HepG2 (cell line): Measurements from ENCODE around the gene TGM1. TPM values are rescaled to one million over a fixed set of nuclear protein-coding genes. Genes with fewer than 3 reads are reported as not detected.

Experiments
- ATF7 ChIP-seq, 2 experiments: fragments of 450-650 bp in 1 of 2; sonication (generic) in 1 of 2; formaldehyde crosslinking in 1 of 2; IDR thresholded peaks; 2 replicates each; pipeline versions ENCODE4 v1.4.0 to v1.6.1; 2016 to 2020; ENCODE audit warnings: antibody characterized with exemption in 1 of 2, mild to moderate bottlenecking in 1 of 2, missing genetic modification reagents in 1 of 2
- FOXC1 ChIP-seq: sonication (generic); formaldehyde crosslinking; IDR thresholded peaks from 2 replicates; pipeline ENCODE4 v1.8.0; 2022; ENCODE audit warnings: mild to moderate bottlenecking, missing genetic modification reagents, borderline replicate concordance
- GABPA ChIP-seq, 2 experiments: IDR thresholded peaks; 2 replicates each; pipeline ENCODE4 v1.6.1; 2011 to 2016; ENCODE audit warnings: low read depth in 2 of 2, low read length in 1 of 2, missing biosample characterization in 1 of 2, missing genetic modification characterization in 1 of 2
- IKZF4 ChIP-seq: sonication (generic); formaldehyde crosslinking; IDR thresholded peaks from 2 replicates; pipeline ENCODE4 v1.5.1; 2020; ENCODE audit warnings: borderline replicate concordance, mild to moderate bottlenecking, low read depth, missing genetic modification reagents; ENCODE audit errors: not compliant biosample characterization
- KLF11 ChIP-seq: IDR thresholded peaks from 2 replicates; pipeline ENCODE4 v1.6.1; 2016; ENCODE audit warnings: missing compliant biosample characterization
- MIXL1 ChIP-seq: IDR thresholded peaks from 2 replicates; pipeline ENCODE4 v1.6.1; 2016
- NFKBIZ ChIP-seq: IDR thresholded peaks from 2 replicates; pipeline ENCODE4 v1.6.1; 2018; ENCODE audit warnings: missing genetic modification reagents, missing compliant biosample characterization
- NFYB ChIP-seq: sonication (generic); formaldehyde crosslinking; IDR thresholded peaks from 2 replicates; pipeline ENCODE4 v1.4.0; 2020; ENCODE audit warnings: missing genetic modification reagents
- SAFB2 ChIP-seq: sonication (generic); formaldehyde crosslinking; IDR thresholded peaks from 2 replicates; pipeline ENCODE4 v1.5.1; 2020; ENCODE audit warnings: missing genetic modification reagents, low read depth, mild to moderate bottlenecking, borderline replicate concordance
- ZFP36L1 ChIP-seq: sonication (generic); formaldehyde crosslinking; IDR thresholded peaks from 2 replicates; pipeline ENCODE4 v1.8.0; 2022; ENCODE audit warnings: mild to moderate bottlenecking, missing genetic modification reagents, moderate library complexity
- ZNF639 ChIP-seq: conservative IDR thresholded peaks from 2 replicates; pipeline ENCODE4 v1.6.1; 2018; ENCODE audit warnings: missing genetic modification reagents
- ZNF644 ChIP-seq: IDR thresholded peaks from 2 replicates; pipeline ENCODE4 v1.6.1; 2016; ENCODE audit warnings: low read depth
- ZNF747 ChIP-seq: sonication (generic); formaldehyde crosslinking; IDR thresholded peaks from 2 replicates; pipeline ENCODE4 v1.8.1; 2023; ENCODE audit warnings: missing genetic modification reagents, mild to moderate bottlenecking, borderline replicate concordance
- ZNF883 ChIP-seq: sonication (generic); formaldehyde crosslinking; IDR thresholded peaks from 2 replicates; pipeline ENCODE4 v1.5.1; 2020; ENCODE audit warnings: mild to moderate bottlenecking, missing genetic modification reagents; ENCODE audit errors: not compliant biosample characterization
- polyA plus RNA-seq, 8 experiments: library from polyadenylated mRNA; depleted of rRNA in 3 of 8; stranded (reverse) in 7 of 8; unstranded in 1 of 8; fragments of >200 nt; fragmentation: Illumina TruSeq in 4 of 8; extraction: Trizol in 4 of 8; gene quantifications; 2 replicates each; pipeline versions ENCODE4 v1.2.1 to v1.2.3, GENCODE V29; 2011 to 2016; ENCODE audit warnings: low read depth in 4 of 8, missing spikeins in 1 of 8, mixed read lengths in 1 of 8; ENCODE audit not compliant: insufficient read depth in 1 of 8
- total RNA-seq, 5 experiments: library from RNA; depleted of rRNA; stranded (reverse); fragments of >200 nt; fragmentation: Illumina TruSeq; extraction: Trizol; gene quantifications; 2 replicates each; pipeline ENCODE4 v1.2.3, GENCODE V29; 2016; ENCODE audit warnings: low read depth in 1 of 5
- TF ChIP-seq, protein P1 (sequence below): sonication (generic); formaldehyde crosslinking; IDR thresholded peaks from 2 replicates; pipeline ENCODE4 v1.5.0; 2020; ENCODE audit warnings: missing genetic modification reagents, mild to moderate bottlenecking, borderline replicate concordance
- TF ChIP-seq, protein P2 (sequence below): sonication (generic); formaldehyde crosslinking; IDR thresholded peaks from 2 replicates; pipeline ENCODE4 v1.4.0; 2020; ENCODE audit warnings: missing genetic modification reagents, mild to moderate bottlenecking, borderline replicate concordance
- TF ChIP-seq, protein P3 (sequence below): IDR thresholded peaks from 2 replicates; pipeline ENCODE4 v1.6.1; 2012; ENCODE audit warnings: inconsistent platforms
- TF ChIP-seq, protein P4 (sequence below): sonication (generic); formaldehyde crosslinking; IDR thresholded peaks from 2 replicates; pipeline ENCODE4 v1.4.0; 2020; ENCODE audit warnings: missing genetic modification reagents, borderline replicate concordance
- TF ChIP-seq, protein P5 (sequence below): sonication (generic); formaldehyde crosslinking; IDR thresholded peaks from 2 replicates; pipeline ENCODE4 v1.4.0; 2020; ENCODE audit warnings: missing genetic modification reagents, borderline replicate concordance

Gene TGM1
- total and polyA plus RNA-seq, 2 of the 13 experiments (the other 11 are each of a cell fraction or from before 2014, with no cell fraction given) = 3.2 to 10.6 TPM

DNA sequence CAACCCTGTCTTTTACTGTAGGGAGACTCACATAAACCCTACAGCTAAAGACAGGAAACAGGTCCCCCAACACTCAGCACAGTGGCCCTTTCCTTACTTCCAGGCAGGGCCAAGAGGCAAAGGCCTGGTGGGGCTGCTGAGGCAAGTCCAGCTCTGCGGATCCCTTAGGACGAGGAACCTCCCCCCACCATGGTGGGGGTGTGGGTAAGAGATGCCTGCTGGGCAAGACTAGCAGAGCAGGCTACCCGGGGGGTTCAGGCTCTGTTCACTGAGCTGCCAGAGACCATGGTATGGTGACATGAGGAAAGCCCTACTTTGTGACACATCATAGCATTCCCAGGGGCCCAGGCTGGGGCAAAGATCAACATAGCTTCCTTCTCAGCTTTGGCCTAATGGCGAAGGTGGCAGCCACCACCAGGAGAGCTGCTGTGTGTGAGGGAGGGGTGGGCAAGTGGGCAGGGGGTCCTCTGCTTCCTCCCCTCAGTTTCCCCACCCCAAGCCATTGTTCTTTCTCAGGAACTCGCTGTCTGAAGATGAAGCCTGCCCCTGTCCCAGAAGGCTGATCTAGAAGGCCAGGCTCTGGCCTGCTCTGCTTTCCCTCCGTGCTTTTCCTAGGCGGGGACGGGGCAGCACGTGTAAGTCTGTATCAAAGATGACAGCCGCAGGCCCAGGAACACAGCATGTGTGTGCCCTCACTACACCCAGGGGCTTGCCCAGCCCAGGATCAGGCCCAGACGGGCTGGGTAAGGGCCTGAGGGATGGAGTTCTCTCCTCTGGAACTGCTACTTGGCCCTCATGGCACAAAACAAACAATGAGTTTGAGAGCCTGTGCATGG, 10.5 kb downstream of the TGM1 start (continued):
- TF ChIP-seq SAFB2 (CRISPR knock-in tag) (peak; percentile 92), ZNF883 (peak; percentile 17), ZNF747 (no peak), ZNF639 (CRISPR knock-in tag) (no peak), MIXL1 (no peak), ZNF644 (CRISPR knock-in tag) (peak; percentile 81), FOXC1 (CRISPR knock-in tag) (no peak), KLF11 (CRISPR knock-in tag) (no peak), NFYB (CRISPR knock-in tag) (no peak), ATF7 (IDR thresholded peaks at IDR 0.05) (no peak), ATF7 (CRISPR knock-in tag; IDR thresholded peaks at IDR 0.05) (no peak), IKZF4 (no peak), GABPA (IDR thresholded peaks at IDR 0.05; ENCODE audit: low read depth, low read length) (no peak), GABPA (CRISPR knock-in tag; IDR thresholded peaks at IDR 0.05; ENCODE audit: low read depth) (peak; percentile 30; the same call in 1 of the 2 replicates), ZFP36L1 (CRISPR knock-in tag) (no peak; the same call in 1 of the 2 replicates), NFKBIZ (peak; percentile 72; the same call in 1 of the 2 replicates)
- TF ChIP-seq, protein P1, sequence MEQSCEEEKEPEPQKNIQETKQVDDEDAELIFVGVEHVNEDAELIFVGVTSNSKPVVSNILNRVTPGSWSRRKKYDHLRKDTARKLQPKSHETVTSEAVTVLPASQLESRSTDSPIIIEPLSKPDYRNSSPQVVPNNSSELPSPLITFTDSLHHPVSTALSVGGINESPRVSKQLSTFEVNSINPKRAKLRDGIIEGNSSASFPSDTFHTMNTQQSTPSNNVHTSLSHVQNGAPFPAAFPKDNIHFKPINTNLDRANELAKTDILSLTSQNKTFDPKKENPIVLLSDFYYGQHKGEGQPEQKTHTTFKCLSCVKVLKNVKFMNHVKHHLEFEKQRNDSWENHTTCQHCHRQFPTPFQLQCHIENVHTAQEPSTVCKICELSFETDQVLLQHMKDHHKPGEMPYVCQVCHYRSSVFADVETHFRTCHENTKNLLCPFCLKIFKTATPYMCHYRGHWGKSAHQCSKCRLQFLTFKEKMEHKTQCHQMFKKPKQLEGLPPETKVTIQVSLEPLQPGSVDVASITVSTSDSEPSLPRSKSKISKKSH (CRISPR knock-in tag) = peak; percentile 50
- TF ChIP-seq, protein P2, sequence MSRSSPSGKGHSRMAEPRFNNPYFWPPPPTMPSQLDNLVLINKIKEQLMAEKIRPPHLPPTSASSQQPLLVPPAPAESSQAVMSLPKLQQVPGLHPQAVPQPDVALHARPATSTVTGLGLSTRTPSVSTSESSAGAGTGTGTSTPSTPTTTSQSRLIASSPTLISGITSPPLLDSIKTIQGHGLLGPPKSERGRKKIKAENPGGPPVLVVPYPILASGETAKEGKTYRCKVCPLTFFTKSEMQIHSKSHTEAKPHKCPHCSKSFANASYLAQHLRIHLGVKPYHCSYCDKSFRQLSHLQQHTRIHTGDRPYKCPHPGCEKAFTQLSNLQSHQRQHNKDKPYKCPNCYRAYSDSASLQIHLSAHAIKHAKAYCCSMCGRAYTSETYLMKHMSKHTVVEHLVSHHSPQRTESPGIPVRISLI = peak; percentile 10; the same call in 1 of the 2 replicates
- TF ChIP-seq, protein P3, sequence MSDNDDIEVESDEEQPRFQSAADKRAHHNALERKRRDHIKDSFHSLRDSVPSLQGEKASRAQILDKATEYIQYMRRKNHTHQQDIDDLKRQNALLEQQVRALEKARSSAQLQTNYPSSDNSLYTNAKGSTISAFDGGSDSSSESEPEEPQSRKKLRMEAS = peak; percentile 79
- TF ChIP-seq, protein P4, sequence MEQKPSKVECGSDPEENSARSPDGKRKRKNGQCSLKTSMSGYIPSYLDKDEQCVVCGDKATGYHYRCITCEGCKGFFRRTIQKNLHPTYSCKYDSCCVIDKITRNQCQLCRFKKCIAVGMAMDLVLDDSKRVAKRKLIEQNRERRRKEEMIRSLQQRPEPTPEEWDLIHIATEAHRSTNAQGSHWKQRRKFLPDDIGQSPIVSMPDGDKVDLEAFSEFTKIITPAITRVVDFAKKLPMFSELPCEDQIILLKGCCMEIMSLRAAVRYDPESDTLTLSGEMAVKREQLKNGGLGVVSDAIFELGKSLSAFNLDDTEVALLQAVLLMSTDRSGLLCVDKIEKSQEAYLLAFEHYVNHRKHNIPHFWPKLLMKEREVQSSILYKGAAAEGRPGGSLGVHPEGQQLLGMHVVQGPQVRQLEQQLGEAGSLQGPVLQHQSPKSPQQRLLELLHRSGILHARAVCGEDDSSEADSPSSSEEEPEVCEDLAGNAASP (CRISPR knock-in tag) = peak; percentile 35
- TF ChIP-seq, protein P5, sequence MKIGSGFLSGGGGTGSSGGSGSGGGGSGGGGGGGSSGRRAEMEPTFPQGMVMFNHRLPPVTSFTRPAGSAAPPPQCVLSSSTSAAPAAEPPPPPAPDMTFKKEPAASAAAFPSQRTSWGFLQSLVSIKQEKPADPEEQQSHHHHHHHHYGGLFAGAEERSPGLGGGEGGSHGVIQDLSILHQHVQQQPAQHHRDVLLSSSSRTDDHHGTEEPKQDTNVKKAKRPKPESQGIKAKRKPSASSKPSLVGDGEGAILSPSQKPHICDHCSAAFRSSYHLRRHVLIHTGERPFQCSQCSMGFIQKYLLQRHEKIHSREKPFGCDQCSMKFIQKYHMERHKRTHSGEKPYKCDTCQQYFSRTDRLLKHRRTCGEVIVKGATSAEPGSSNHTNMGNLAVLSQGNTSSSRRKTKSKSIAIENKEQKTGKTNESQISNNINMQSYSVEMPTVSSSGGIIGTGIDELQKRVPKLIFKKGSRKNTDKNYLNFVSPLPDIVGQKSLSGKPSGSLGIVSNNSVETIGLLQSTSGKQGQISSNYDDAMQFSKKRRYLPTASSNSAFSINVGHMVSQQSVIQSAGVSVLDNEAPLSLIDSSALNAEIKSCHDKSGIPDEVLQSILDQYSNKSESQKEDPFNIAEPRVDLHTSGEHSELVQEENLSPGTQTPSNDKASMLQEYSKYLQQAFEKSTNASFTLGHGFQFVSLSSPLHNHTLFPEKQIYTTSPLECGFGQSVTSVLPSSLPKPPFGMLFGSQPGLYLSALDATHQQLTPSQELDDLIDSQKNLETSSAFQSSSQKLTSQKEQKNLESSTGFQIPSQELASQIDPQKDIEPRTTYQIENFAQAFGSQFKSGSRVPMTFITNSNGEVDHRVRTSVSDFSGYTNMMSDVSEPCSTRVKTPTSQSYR (CRISPR knock-in tag) = peak; percentile 36; the same call in 1 of the 2 replicates
